Mesenchymal stem cell (in vitro differentiated cells and primary cell): Measurements from ENCODE around the gene KDELR3.

Experiments
- DNase-seq: peaks from one replicate; pipeline ENCODE4 v3.0.0-alpha.2; 2013
- H2AFZ ChIP-seq: one replicate; pipeline ENCODE4 v1.6.1; 2013; ENCODE audit warnings: low read depth, mild to moderate bottlenecking, control low read depth, inconsistent platforms, low read length, moderate library complexity
- H2AK5ac ChIP-seq: 2 replicates; pipeline ENCODE4 v1.6.1; 2013; ENCODE audit warnings: low read length, moderate library complexity, mild to moderate bottlenecking, inconsistent platforms; ENCODE audit not compliant: severe bottlenecking
- H2BK120ac ChIP-seq: one replicate; pipeline ENCODE4 v1.6.1; 2013; ENCODE audit warnings: low read depth, mild to moderate bottlenecking, inconsistent platforms, low read length, moderate library complexity
- H2BK12ac ChIP-seq, 2 experiments: one replicate each; pipeline ENCODE4 v1.6.1; 2013; ENCODE audit warnings: inconsistent platforms in 2 of 2, low read length in 2 of 2, mild to moderate bottlenecking in 2 of 2, moderate library complexity in 2 of 2, control low read depth in 1 of 2
- H2BK15ac ChIP-seq: one replicate; pipeline ENCODE4 v1.6.1; 2013; ENCODE audit warnings: mild to moderate bottlenecking, low read depth, inconsistent platforms; ENCODE audit not compliant: poor library complexity, severe bottlenecking
- H2BK5ac ChIP-seq: 2 replicates; pipeline ENCODE4 v1.6.1; 2013; ENCODE audit warnings: low read depth, mild to moderate bottlenecking, low read length, control low read depth, inconsistent platforms; ENCODE audit not compliant: poor library complexity, severe bottlenecking
- H3K14ac ChIP-seq, 2 experiments: one replicate each; pipeline ENCODE4 v1.6.1; 2013; ENCODE audit warnings: inconsistent platforms in 2 of 2, low read length in 2 of 2, control low read depth in 1 of 2, mild to moderate bottlenecking in 1 of 2, moderate library complexity in 1 of 2
- H3K18ac ChIP-seq, 2 experiments: one replicate each; pipeline ENCODE4 v1.6.1; 2013; ENCODE audit warnings: inconsistent platforms in 2 of 2, low read length in 2 of 2, control low read depth in 1 of 2, low read depth in 1 of 2, mild to moderate bottlenecking in 1 of 2
- H3K23ac ChIP-seq, 2 experiments: one replicate each; pipeline ENCODE4 v1.6.1; 2013; ENCODE audit warnings: inconsistent platforms in 2 of 2, low read length in 2 of 2, mild to moderate bottlenecking in 2 of 2, moderate library complexity in 2 of 2, control low read depth in 1 of 2
- H3K27ac ChIP-seq: 2 replicates; pipeline ENCODE4 v1.5.1; 2013; ENCODE audit warnings: mild to moderate bottlenecking, moderate library complexity, low read length, control low read depth, inconsistent platforms; ENCODE audit not compliant: poor library complexity, severe bottlenecking
- H3K27me3 ChIP-seq, 2 experiments: 2 replicates each; pipeline versions ENCODE4 v1.6.1 to v1.7.0; 2013; ENCODE audit warnings: low read length in 2 of 2, mild to moderate bottlenecking in 2 of 2, moderate library complexity in 2 of 2, control low read depth in 1 of 2, inconsistent platforms in 1 of 2; ENCODE audit not compliant: control insufficient read depth in 1 of 2, insufficient read depth in 1 of 2
- H3K36me3 ChIP-seq, 2 experiments: 2 replicates each; pipeline versions ENCODE4 v1.6.1 to v1.7.0; 2013; ENCODE audit warnings: low read length in 2 of 2, control low read depth in 1 of 2, inconsistent platforms in 1 of 2, low read depth in 1 of 2, mild to moderate bottlenecking in 1 of 2; ENCODE audit not compliant: insufficient read depth in 2 of 2, control insufficient read depth in 1 of 2
- H3K4ac ChIP-seq, 2 experiments: one replicate each; pipeline ENCODE4 v1.6.1; 2013; ENCODE audit warnings: inconsistent platforms in 2 of 2, low read length in 2 of 2, mild to moderate bottlenecking in 2 of 2, moderate library complexity in 2 of 2, control low read depth in 1 of 2, low read depth in 1 of 2
- H3K4me1 ChIP-seq: 2 replicates; pipeline ENCODE4 v1.6.1; 2013; ENCODE audit warnings: low read depth, low read length, control low read depth; ENCODE audit not compliant: control insufficient read depth, insufficient read depth
- H3K4me2 ChIP-seq: 2 replicates; pipeline ENCODE4 v1.6.1; 2013; ENCODE audit warnings: low read length, mild to moderate bottlenecking, inconsistent platforms; ENCODE audit not compliant: poor library complexity, severe bottlenecking
- H3K4me3 ChIP-seq, 2 experiments: 2 replicates each; pipeline versions ENCODE4 v1.5.1 to v1.7.0; 2013; ENCODE audit warnings: low read length in 2 of 2, mild to moderate bottlenecking in 2 of 2, control low read depth in 1 of 2, low read depth in 1 of 2; ENCODE audit not compliant: insufficient read depth in 1 of 2
- H3K79me1 ChIP-seq: replicated peaks from 2 replicates; pipeline ENCODE4 v1.6.1; 2013; ENCODE audit warnings: mild to moderate bottlenecking, control low read depth, low read length, inconsistent platforms; ENCODE audit not compliant: poor library complexity, severe bottlenecking
- H3K9ac ChIP-seq: 2 replicates; pipeline ENCODE4 v1.7.0; 2013; ENCODE audit warnings: mild to moderate bottlenecking, low read length, moderate library complexity
- H3K9me3 ChIP-seq: 2 replicates; pipeline ENCODE4 v1.7.0; 2013; ENCODE audit warnings: mild to moderate bottlenecking, low read length; ENCODE audit not compliant: control insufficient read depth
- H4K8ac ChIP-seq: one replicate; pipeline ENCODE4 v1.6.1; 2013; ENCODE audit warnings: inconsistent platforms, mild to moderate bottlenecking, low read length, moderate library complexity
- H4K91ac ChIP-seq: one replicate; pipeline ENCODE4 v1.6.1; 2013; ENCODE audit warnings: mild to moderate bottlenecking, low read length, inconsistent platforms
- WGBS: methylation state at CpG from one replicate; pipeline ENCODE4 v1.1.7; 2013; ENCODE audit warnings: mixed read lengths; 5-methylcytosine and 5-hydroxymethylcytosine counted together

Gene KDELR3

GRCh38 chr22:38462960-38463784, 4.7 kb upstream of the KDELR3 start:
- Histone ChIP-seq H3K18ac (peak overlapping the region in 1 of 2 experiments; percentile 27), H3K9ac (no peak overlapping the region), H3K36me3 (no peaks in the 10 kb centered on the region), H2BK12ac (no peak overlapping the region), H2BK15ac (peak overlapping the region; percentile 77), H3K4me3 (no peak overlapping the region), H3K9me3 (no peaks in the 10 kb centered on the region), H2BK5ac (no peak overlapping the region), H4K8ac (no peak overlapping the region), H3K4me2 (peak overlapping the region; percentile 55), H3K27ac (no peak overlapping the region), H2BK120ac (no peak overlapping the region), H3K14ac (no peak overlapping the region), H2AK5ac (no peak overlapping the region), H3K4me1 (peaks cover 26% of the 10 kb centered on the region), H3K79me1 (peaks cover 2% of the 10 kb centered on the region), H3K23ac (no peak overlapping the region), H3K27me3 (peaks cover 30 to 60% of the 10 kb centered on the region in 2 experiments), H4K91ac (no peak overlapping the region), H2AFZ (no peak overlapping the region), H3K4ac (no peak overlapping the region)
- peak; percentile 59 for DNase-seq
- WGBS: 24% methylated on average over 24 of the region's 28 CpGs

- no peak overlapping the region for H2BK15ac ChIP-seq
- H3K27me3 ChIP-seq: peaks cover 12 to 41% of the 10 kb centered on the region in 2 experiments
- no peak overlapping the region for H3K14ac ChIP-seq
- no peak overlapping the region for H3K27ac ChIP-seq
- H3K36me3 ChIP-seq: peaks cover 0 to 1% of the 10 kb centered on the region in 2 experiments
- H3K4me1 ChIP-seq: peaks cover 34% of the 10 kb centered on the region
- peaks cover 14% of the 10 kb centered on the region for H3K79me1 ChIP-seq
- no peak overlapping the region for H2AK5ac ChIP-seq
- H3K4ac ChIP-seq: no peak overlapping the region
- no peak overlapping the region for H4K8ac ChIP-seq
- no peak overlapping the region for H3K18ac ChIP-seq
- H4K91ac ChIP-seq: no peak overlapping the region
- no peak overlapping the region for H3K4me3 ChIP-seq
- no peak overlapping the region for H2BK120ac ChIP-seq
- no peak overlapping the region for H2AFZ ChIP-seq
- H3K23ac ChIP-seq: no peak overlapping the region
- H3K9ac ChIP-seq: no peak overlapping the region
- no peak for DNase-seq
- H3K9me3 ChIP-seq: no peaks in the 10 kb centered on the region
- no peak overlapping the region for H2BK12ac ChIP-seq
- no peak overlapping the region for H2BK5ac ChIP-seq
- WGBS: 90% methylated on average over 7 of the region's 10 CpGs
- H3K4me2 ChIP-seq: no peak overlapping the region
Measured at GRCh38 chr22:38464992-38465672, 2.8 kb upstream of the KDELR3 start.

GRCh38 chr22:38465673-38466490, 2.0 kb upstream of the KDELR3 start:
- Histone ChIP-seq H2BK12ac (no peak overlapping the region), H3K9me3 (no peaks in the 10 kb centered on the region), H4K91ac (no peak overlapping the region), H3K79me1 (peaks cover 19% of the 10 kb centered on the region), H3K4me3 (no peak overlapping the region), H3K27me3 (peaks cover 5 to 33% of the 10 kb centered on the region in 2 experiments), H2AFZ (no peak overlapping the region), H2AK5ac (no peak overlapping the region), H3K18ac (no peak overlapping the region), H4K8ac (peak overlapping the region; percentile 9), H3K23ac (no peak overlapping the region), H3K9ac (no peak overlapping the region), H3K14ac (no peak overlapping the region), H3K4me2 (no peak overlapping the region), H3K4me1 (peaks cover 34% of the 10 kb centered on the region), H3K27ac (no peak overlapping the region), H2BK120ac (no peak overlapping the region), H3K36me3 (peaks cover 5 to 8% of the 10 kb centered on the region in 2 experiments), H2BK15ac (no peak overlapping the region), H3K4ac (no peak overlapping the region), H2BK5ac (no peak overlapping the region)
- DNase-seq: no peak
- WGBS: 72% methylated on average over 26 of the region's 26 CpGs
